Activated CD4-positive, alpha-beta T cell treated with anti-CD3 and anti-CD28 coated beads, Interleukin-2, Interleukin-6, amounts not matched to agents 100 ng/mL and 50 ng/mL, durations not matched to agents 16 hours and 8 hours (primary cell): Measurements from ENCODE around the gene PLXNA4.

Experiments used
- DNase-seq: peaks from one replicate; pipeline ENCODE4 v3.0.0-alpha.2; 2020

Gene PLXNA4

DNA sequence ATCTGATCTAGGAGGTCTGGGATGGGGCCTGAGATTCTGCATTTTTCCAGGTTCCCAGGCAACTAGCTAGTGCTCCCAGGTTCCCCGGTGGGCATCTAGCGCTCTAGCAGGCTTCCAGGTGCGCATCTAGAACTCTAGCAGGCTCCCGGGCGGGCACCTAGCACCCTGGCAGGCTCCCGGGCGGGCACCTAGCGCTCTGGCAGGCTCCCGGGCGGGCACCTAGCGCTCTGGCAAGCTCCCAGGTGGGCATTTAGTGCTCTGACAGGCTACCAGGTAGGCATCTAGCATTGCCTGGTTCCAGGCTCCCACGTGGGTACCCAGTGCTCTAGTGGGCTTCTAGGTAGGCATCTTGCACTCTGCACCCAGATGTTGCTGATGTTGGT lies 414.7 kb downstream of the PLXNA4 start:
- DNase-seq = no peak

- DNase-seq = no peak
Observed at GRCh38 chr7:132160611-132161532, 415.4 kb downstream of the PLXNA4 start.

- no peak for DNase-seq
Observed at GRCh38 chr7:132158841-132159240, 417.4 kb downstream of the PLXNA4 start.

DNA sequence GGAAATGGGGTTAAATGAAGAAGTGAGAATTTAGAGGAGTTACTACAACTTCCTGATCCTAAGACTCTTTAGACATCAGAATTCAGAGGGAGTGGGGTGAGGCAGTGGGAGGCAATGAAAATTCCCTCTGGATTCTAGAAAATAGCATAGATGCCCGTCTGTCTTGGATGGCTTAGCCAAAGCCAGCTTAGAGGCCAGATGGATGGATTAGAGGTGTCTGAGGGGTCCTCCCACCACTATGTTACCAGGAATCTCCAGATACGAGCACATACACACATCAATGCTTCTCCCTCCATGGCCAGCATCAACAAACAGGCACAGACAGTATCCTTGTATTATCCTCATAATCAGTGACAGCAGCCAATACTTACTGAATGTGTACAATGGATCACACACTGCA lies 418.1 kb downstream of the PLXNA4 start:
- no peak for DNase-seq

GRCh38 chr7:132155715-132156114 lies 420.6 kb downstream of the PLXNA4 start:
- DNase-seq = no peak

- DNase-seq = no peak
Observed at GRCh38 chr7:132154695-132155471, 421.4 kb downstream of the PLXNA4 start.

DNA sequence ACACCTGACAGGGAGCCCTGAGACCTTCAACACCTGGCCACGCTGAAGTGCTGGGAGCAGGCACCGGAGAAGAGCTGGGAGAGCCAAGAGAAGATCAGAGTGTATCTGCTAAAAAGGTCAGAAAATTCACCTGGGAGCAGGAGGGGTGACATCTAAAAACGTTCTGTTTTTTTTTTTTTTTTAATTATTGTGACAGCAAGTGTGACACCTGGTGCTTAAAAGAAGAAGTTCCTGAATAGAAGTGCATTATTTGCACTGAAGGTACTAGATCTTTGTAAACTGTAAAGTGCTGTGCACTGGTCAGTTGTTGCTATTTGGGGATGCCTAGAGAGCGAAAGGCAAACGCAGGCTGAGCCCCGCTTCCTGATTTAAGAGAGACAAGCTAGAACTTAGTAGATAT lies 422.0 kb downstream of the PLXNA4 start:
- DNase-seq = no peak

- DNase-seq = no peak
Observed at GRCh38 chr7:132152131-132152889, 424.0 kb downstream of the PLXNA4 start.

- no peak for DNase-seq
Observed at GRCh38 chr7:132150711-132151110, 425.6 kb downstream of the PLXNA4 start.

DNA sequence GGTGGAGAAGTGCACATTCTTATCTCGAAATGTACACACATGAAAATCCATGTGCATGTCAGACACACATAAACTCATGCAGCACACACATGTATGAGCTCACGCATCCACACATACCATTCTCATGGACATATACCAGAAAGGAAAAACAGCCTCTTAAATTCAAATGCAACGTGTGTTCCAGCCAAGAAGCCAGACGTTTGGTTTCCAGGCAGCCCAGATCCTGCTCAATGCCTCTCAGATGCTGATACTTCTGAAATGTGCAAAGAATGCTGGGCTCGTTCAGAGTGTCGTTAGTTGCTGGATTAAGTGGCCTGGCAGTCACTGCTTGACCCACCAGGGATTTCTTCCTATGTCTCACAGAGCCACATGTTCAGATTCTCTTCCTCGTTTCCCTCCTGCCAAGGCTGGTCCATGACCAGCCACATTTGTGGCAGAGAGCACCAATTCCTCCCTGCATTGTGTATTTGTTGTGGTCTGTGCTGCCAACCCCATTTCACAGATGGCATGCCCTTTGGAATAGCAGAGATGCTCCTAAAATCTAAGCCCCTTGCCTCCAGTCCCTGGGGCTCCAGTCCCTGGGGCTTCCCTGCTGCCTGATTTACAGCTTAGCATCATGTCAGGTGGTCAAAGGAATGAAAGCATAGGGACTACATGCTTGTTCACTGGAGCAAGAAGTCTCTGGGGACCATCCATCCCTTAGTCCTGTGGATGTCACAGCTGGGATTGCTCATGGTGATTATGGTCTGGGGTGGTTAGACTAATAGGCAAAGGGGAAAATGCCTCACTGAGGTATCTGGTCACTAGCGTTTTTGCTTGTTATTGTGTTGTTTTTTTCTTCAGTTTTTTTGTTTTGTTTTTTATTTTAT lies 426.6 kb downstream of the PLXNA4 start:
- DNase-seq = no peak

DNA sequence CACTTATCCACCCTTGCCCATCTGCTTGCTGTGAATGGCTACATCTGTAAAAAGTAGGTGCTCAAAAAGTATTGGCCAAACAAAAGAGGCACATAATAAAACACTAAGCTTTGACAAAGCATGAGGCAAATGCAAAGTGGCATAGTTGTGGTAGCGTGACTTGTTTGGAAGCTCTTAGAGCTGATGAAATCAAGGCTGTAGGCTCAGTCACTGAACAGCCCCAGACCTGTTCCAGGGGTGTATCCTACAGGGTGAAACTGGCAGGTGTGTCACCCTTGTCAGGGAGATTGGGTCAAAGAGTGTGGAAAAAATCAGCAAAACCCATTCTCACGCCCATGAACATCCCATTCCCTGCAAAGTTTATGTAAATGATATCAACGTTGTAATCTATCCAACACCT lies 427.4 kb downstream of the PLXNA4 start:
- DNase-seq = no peak

GRCh38 chr7:132145466-132145865 lies 430.8 kb downstream of the PLXNA4 start:
- no peak for DNase-seq

DNA sequence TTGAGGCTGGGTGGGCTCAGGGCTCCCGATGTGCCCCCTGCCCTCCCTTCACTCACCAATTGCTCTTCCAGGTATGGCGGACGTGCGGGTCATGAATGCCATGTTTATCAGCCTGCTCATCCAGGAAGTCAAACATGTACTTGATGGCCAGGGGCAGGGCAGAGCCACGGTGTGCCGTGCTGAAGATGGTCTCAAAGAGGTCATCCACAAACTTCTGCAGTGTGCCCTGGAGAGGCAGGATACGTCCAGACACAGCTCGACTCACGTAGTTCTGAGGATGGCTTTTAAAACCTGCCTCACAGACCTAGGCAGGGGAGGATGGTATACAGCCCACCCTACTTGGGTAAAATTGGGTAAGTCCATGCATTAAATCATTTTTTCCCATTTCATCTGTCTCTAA lies 431.2 kb downstream of the PLXNA4 start:
- DNase-seq = no peak

- DNase-seq = no peak
Observed at GRCh38 chr7:132142006-132142405, 434.3 kb downstream of the PLXNA4 start.

DNA sequence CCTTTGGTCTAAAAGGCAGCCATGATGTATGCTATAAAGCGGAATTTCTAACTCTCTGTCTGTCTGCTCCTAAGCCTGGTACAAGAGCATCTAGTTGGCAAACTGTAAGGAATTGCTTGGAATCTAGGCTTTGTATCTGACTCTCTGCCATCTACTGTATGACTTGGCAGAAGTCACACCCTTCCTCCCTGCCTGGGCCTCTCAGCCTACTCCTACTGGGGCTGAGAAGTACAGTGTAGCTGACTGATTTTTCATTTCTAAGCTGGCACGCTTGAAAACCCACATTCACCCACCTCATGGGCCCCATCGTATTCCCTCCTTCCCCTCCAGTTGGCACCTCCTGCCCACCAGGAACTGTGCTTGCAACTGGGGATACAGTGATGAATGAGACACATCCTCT lies 435.2 kb downstream of the PLXNA4 start:
- no peak for DNase-seq

GRCh38 chr7:132140341-132140740 lies 435.9 kb downstream of the PLXNA4 start:
- DNase-seq = no peak

DNA sequence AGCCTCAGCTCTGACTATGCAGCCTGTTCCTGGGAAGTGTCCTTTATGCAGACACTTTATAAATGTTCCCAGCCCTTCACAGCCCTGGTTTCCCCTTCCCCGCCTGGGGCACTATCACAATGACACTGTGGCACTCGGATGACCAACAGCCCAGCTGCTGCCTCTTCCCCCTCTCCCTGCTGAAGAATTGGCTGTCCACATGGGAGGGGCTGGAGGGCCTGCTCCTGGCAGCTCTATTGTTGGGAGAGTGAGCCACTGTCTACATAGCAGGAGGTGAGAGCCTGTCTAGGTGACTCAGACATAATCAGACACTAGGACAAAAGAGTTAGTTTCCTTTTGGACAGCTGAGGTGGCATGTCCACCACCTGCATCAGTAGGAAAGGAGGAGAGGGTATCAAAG lies 437.5 kb downstream of the PLXNA4 start:
- DNase-seq = no peak

GRCh38 chr7:132137681-132138080 lies 438.6 kb downstream of the PLXNA4 start:
- DNase-seq = no peak

DNA sequence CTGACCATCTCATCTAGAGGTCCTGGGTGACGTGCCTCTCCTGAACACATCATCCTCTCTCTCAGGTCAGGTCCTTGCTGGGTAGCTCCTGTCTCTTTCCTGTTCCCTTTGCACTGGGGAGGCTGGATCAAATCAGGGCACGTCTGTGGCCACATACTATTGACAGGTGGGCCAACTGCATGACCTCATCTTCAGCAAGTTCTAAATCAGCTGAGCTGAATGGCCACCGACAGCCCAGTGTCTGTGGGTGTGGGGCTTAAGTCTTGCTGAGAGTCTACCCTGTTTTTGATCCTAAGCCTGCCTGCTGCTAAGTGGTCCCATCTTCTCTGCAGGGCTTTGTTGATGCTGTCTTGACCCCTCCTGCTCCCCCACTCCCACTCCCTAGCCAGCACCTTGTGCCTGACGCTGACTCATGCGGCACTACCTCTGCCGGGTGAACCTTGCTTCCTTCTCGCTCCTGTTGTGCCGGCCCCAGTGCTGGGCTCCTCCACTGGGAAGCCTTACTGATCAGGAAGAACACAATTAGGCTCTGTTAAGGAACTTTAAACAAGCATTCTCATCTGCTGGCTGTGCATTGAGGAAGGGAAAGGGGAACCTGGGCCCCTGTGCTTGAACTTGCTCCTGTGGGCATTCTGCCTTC lies 440.4 kb downstream of the PLXNA4 start:
- no peak for DNase-seq

DNA sequence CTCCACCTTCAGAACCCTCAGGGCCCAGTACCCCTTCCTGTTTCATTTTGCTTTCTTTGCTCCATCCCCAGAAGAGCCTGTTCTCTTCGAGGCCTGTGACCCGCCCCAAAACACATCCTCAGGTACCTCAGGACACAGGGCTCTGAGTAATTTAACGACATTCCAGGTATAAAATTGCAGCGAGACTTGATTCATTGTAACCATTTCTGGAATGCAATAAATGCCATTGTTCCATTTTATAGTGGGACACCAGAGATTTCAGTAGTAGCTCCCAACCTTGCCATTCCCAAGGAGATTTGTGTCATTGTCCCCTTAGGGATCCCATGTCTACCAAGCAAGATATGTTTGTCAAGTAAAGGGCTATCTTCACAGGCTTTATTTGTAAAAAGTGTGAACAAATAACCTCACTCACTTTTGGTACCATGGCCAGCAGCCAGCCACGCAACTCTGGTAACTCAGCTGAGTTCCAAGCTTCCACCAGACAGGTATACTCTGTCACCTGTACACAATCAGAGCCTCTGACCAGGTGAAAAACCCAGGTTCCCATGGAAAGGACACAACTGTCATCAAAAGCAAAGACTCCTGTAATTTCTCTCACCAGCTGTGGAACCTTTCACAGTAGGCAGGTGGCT lies 441.3 kb downstream of the PLXNA4 start:
- DNase-seq = no peak

DNA sequence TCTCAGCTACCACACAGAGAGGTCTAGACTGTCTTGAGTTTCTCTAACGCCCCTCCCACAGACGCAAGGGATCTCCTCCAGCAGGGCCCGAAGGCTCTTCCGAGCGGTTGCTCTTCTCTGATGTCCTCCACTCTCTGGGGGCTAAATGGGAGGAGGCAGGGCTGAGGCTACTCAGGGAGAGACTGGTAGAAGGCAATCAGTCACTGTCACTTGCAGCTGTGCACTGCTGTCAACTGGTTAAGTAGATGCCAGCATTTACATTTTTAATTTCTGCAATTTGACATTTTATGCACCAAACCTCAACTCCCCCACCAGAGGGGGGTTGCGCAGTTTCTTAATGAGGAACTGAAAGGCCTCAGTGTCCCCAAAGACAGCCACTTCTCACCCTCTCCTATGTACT lies 442.8 kb downstream of the PLXNA4 start:
- DNase-seq = no peak
